GM12801 (cell line): Measurements from ENCODE around the gene MACC1.

Experiments
- TF ChIP-seq, protein P1 (sequence below): IDR thresholded peaks from one replicate; pipeline ENCODE4 v1.5.1; 2011; ENCODE audit warnings: control low read depth; ENCODE audit not compliant: insufficient read length; ENCODE audit errors: extremely low read depth

Gene MACC1

DNA sequence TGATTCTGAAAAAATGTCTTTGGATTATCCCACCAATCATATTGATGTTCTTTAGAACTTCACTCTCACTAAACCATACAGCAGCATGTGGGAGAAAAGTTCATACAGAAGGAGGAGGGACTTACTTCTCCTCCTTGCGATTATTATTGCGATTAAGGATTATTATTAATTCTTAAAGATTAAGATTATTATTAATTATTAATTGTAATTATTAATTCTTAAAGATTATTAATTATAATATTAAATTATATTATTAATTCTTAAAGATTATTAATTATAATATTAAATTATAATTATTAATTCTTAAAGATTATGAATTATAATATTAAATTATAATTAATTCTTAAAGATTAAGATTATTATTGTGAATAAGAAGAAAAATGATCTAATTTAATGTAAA is 80.5 kb downstream of the MACC1 start:
- TF ChIP-seq, protein P1, sequence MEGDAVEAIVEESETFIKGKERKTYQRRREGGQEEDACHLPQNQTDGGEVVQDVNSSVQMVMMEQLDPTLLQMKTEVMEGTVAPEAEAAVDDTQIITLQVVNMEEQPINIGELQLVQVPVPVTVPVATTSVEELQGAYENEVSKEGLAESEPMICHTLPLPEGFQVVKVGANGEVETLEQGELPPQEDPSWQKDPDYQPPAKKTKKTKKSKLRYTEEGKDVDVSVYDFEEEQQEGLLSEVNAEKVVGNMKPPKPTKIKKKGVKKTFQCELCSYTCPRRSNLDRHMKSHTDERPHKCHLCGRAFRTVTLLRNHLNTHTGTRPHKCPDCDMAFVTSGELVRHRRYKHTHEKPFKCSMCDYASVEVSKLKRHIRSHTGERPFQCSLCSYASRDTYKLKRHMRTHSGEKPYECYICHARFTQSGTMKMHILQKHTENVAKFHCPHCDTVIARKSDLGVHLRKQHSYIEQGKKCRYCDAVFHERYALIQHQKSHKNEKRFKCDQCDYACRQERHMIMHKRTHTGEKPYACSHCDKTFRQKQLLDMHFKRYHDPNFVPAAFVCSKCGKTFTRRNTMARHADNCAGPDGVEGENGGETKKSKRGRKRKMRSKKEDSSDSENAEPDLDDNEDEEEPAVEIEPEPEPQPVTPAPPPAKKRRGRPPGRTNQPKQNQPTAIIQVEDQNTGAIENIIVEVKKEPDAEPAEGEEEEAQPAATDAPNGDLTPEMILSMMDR: no peak

DNA sequence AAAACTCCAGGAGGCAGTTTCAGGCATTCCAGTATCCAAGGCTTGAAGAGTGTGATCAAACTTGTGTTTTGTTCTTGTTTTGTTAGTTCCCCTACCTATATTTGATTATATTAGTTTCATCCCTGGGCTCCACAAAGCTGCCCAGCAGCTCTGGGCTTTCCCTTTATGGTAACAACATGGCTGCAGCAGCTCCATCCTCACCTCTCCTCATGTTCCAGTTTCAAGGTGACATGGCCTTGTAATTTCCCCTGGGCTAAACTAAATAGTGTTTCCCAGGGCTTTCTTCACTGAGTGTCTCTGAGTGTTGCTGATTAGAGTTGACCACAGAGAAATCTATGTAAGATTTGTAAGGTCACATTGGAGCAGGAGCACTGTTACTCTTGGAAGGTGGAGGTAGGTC is 83.4 kb downstream of the MACC1 start:
- TF ChIP-seq, protein P1: no peak

DNA sequence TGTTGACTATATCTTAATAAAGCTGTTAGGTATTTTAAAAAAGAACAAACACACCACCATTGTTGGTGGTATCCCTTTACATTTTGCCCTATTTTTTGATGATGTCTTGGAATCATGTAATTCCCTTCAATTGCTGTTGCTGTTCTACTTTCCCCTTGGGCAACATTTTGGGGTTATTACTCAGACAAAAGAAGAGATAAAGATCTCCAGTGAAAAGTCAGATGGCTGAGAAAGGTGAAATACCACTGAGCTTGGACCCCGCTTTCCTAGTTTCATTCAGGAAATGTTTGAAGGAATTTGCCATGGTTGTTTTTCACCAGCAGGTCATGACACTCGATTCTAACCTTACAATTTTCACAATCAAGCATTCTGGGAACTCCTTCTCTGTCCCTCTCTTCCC is 84.6 kb downstream of the MACC1 start:
- TF ChIP-seq, protein P1: no peak

DNA sequence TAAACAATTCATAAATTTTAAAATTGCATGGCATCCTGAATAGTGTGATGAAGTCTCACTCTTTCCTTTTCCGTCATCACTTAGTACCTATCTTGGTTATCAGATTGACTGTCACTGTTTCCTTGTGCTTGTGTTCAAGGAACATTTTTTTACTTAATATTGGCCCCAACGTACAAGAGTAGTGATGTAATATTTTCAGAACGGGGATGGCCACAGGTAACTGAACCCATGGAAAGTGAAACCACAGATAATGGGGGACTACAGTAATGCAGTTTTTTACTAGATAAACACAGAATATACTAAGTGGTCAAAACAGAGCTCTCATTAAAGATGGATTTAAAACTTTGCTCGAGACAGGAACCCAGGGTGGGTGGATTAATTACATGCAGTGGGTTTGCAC is 85.4 kb downstream of the MACC1 start:
- TF ChIP-seq, protein P1: no peak

DNA sequence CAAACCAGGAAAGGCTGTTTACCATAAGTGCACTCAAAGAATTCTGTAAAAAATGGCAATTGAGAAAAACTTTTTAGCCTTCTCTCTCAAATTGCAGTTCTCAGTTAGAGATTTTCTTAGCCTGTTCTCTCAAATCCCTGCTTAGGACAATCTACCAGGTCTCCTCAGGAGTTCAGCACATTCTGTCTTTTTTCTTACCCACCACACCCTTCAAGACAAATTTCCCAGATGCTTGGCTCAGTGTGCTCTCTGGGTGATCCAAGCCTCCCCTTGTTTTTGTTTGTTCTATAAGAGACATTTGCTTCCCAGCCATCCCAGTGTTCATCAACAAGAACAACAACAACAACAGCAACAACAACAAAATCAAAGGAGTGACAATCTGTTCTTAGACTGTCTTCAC is 87.3 kb downstream of the MACC1 start:
- TF ChIP-seq, protein P1: no peak

DNA sequence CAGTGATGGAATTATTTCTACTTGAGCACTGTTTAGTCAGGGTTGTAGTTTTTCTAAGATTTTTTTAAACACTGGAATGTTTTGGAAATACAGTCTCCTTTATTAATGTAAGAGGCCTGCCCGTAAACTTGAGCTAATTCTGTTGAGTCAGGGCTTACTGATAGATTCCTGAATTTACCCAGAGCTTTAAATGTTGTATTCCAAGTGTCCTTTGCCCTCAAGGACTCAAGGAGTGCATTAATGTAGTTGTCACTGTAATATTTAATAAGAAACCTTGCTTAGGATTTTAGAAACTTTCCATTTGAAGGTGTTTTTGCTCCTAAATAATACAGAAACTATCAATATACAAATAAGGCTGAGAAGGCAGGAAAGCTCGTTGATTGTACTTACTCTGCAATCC is 89.2 kb downstream of the MACC1 start:
- TF ChIP-seq, protein P1: no peak

DNA sequence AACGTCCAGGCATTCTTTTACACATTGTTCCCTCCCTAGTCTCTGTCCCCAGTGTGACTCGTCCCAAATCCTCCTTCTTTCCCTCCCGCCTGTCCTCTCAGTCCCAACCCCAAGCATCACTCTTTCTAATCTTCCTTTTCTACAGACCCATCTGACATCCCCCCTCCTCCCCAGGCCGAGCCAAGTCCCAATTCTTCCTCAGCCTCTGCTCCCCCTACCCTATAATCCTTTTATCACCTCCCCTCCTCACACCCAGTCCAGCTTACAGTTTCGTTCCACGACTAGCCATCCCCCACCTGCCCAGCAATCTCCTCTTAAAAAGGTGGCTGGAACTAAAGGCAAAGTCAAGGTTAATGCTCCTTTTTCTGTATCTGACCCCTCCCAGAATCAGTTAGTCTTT is 95.1 kb downstream of the MACC1 start:
- TF ChIP-seq, protein P1: no peak

DNA sequence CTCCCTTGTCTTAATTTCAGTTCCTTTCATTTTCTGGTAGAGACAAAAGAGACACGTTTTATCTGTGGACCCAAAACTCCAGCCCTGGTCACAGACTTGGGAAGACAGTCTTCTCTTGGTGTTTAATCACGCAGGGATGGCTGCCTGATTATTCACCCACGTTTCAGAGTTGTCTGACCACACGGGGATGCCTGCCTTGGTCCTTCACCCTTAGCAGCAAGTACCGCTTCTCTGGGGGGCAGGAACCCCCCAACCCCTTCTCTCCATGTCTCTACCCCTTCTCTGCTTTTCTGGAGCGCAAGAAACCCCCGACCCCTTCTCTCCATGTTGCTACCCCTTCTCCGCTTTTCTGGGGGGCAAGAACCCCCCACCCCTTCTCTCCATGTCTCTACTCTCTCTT is 95.8 kb downstream of the MACC1 start:
- TF ChIP-seq, protein P1: no peak
